Frontal cortex (tissue), 4 donors: ENCODE data around the gene SLC6A19. TPM values are rescaled to one million over a fixed set of nuclear protein-coding genes. Genes with fewer than 3 reads are reported as not detected.
"Not testable (repeated sequence)": the region's sequence is repeated elsewhere in the genome, so short reads cannot be mapped to it uniquely, and the experiment has no call there.

Experiments
- DNase-seq, 2 donors: peaks; one replicate each; pipeline ENCODE4 v3.0.0; 2012; ENCODE audit warnings: low spot score in 2 of 2
- FAIRE-seq: peaks from 2 replicates; lab custom pipeline; 2012; peaks lifted over from hg19 to GRCh38; lab: Jason Lieb, UNC
- total RNA-seq: library from RNA; depleted of rRNA; stranded (reverse); fragments of >200 nt; gene quantifications from one replicate; pipeline ENCODE4 v1.2.3, GENCODE V29; 2014
- donor health status: control.
- donor health status: control.
- donor health status: control.

SLC6A19 gene
- not detected for total RNA-seq

DNA sequence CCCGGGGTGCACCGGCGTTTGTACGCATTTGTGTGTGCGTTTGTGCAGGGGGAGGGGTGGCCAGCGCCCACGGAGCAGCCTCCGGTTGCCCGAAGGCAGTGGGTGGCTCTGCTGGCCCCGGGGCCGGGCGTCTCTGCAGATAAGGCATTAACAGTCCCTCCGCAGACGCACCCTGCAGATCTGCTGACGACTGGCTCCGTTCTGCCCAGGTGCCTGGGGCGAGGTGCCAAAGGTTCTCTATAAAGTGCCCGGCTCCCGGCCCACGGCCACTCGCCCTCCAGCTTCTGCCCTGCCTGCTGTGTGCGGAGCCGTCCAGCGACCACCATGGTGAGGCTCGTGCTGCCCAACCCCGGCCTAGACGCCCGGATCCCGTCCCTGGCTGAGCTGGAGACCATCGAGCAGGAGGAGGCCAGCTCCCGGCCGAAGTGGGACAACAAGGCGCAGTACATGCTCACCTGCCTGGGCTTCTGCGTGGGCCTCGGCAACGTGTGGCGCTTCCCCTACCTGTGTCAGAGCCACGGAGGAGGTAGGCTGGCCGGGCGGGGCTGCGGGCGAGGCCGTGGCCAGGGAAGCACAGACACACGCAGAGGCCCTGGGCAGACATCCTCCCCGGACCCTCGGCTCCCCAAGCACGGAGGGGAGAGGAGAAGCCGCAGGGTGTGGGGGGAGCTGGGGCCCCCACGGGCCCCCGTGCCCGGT lies at the start of gene SLC6A19:
TSS of gene SLC6A19 (plus strand) at position 269 of the 699 bp plus-strand sequence. CDS start at position 325, 56 bp downstream.
- FAIRE-seq (no peak), DNase-seq (no peak)

DNA sequence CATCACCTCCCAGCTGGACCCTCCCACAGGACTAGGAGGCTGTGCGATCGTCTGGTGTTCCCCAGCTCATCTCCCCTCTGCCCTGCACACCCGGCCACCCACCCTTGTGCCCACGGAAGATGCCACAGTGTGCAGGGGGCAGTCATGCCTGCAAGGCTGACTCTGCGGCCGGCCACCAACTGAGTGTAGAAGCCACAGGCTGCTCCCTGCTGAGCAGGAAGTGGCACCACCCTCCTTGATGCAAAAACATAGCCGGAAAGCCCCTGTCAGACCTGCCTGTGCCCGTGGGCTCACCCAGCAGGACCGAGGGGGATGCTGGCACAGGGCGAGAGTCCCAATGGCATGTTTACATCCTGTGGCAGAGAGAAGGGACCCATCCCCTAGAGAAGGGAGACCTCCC lies 49.2 kb upstream of the SLC6A19 start:
- FAIRE-seq: no peak

DNA sequence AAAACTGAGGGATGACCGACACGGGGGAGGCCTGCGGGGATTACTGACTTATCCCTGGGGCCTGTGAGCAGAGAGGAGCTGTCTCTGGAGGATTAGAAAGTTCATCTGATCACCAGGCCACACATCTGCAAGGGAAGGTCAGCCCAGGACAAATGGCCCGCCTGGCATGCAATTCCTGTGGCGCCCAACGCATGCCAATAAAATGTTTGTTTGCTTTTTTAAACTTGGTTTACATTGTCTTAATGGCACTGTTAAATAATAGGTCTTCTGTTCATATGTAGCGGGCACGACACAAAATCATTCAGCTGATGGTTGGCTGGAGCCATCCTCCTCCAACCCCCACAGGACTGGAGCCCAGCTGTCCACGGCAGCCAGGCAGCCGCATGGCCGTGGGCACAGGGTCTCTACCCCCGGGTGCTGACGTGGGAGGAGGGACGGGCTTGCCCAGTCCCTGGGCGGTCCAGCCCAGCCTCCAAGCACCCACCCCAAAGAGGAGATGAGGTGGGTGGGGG lies 48.6 kb upstream of the SLC6A19 start:
- no peak for DNase-seq
- no peak for FAIRE-seq

More for the DNA sequence above, 49.2 kb upstream of the SLC6A19 start:
- no peak for DNase-seq

DNA sequence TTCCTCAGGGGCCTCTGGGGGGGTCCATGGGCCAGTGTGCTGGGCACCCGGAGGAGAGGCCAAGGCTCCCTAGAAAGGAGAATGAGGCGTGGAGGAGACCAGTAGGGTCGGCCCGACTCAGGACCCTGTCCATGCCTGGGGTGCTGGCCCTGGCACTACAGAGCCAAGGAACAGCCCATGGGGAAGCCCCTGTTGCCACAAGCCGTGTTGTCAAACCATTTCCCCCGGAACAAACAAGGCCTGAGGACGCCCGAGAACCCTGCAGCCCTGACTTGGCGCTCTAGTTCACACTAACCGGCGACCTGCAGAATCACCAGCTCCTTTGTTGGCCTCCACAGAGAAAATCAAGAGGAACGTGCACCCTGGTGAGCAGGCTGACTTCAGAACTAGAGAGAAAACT lies 48.0 kb upstream of the SLC6A19 start:
- no peak for DNase-seq
- FAIRE-seq: no peak

DNA sequence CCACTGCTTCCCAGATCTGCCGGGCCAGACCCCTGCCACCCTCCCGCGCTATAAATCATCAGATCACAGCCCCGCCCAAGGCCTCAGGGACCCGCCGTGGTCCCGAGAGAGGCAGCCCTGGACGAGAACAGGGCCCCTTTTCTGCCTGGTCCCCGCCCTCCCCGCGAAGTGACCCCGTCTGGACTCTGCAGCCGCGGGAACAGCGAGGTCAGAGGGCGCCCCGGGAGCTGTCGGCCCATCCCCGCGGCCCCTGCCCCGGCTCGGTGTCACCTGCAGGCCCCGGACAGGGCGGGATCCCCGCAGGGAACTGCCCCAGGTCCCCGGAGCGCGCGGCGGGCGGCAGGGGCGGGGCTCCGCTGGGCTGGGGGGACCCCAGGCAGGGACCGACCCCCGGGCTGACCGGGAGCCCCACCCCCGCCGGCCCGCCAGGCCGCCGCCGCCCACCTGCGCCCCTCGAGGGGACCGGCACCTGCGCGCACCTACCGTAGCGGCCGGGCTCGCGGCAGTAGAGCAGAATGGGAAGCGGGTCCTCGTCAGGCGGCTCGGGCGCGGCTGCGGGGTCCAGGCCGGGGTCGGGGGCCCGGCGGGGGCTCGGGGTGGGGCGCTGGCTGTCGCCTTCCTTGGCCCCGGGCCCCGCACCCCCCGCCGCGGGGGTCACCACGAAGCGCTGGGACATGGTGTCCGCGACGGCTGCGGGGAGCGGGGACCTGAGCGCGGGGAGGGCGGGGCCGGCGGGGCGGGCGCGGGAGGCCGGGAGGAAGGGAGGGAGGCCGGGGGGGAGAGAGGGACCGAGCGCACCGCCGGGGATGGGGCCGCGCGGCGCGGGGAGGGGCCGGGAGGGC lies 46.0 kb upstream of the SLC6A19 start:
- FAIRE-seq (no peak), DNase-seq (no peak)

DNA sequence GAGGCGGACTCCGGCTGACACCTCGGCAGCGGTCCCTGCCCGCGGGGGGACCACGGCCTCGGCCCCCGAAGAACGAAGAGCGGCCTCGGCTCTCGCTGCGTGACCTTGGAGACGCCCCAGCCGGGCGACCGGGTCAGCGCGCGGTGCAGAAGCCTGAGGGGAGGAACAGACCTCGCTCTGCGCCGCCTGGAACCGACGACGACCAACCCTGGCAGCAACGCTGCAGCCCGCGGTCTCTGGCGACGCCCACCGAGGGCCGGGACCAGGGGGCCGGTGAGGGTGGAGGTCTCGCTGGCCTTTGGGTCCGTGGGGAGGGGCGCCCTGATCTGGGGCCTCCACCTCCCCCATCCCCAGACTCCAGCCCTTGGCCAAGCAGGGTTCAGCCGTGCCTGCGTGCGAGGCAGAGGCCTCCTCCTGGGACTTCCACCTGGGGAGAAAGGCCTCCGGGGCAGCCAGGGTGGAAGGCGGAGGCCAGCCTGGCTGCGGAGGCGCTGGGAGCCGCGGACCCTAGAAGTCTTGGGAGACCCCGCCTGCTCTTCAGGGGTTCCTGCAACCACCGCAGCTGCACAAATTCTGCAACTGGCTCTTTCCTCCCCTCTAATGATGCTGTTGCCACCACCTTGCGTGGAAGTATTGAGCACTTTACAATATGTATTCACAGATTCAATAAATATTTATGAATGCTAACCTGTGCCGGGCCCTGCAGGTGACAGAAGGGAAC lies 45.2 kb upstream of the SLC6A19 start:
- no peak for FAIRE-seq
- no peak for DNase-seq

DNA sequence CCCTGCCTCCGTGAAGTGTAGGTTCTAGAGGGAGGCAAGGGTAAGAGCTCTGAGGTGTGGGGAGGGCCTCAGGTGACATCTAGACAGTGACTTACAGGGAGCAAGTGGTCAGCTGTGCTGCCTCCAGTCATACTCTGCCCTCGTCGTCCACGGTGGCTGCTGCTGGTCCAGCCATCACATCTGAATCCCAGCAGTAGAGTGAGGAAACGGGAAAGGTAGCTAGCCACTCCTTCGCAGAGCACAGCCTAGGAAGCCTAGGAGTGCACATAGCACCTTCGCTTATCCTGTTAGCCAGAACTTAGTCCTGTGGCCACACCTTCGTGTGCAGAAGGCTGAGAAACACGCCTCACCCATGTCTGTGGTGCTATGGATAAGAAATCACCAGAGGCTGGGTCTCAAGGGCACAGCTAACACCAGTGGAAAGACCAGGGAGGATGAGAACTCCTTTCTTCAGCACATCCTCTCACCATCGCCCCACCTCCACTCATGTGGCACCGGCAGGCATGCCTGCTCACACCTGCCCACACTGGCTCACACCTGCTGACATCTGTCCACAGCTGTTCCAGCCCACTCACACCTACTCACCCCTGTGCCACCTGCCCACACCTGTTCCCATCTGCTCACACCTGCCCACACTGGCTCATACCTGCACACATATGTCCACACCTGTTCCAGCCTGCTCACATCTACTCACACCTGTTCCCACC lies 44.5 kb upstream of the SLC6A19 start:
- FAIRE-seq (no peak), DNase-seq (no peak)

DNA sequence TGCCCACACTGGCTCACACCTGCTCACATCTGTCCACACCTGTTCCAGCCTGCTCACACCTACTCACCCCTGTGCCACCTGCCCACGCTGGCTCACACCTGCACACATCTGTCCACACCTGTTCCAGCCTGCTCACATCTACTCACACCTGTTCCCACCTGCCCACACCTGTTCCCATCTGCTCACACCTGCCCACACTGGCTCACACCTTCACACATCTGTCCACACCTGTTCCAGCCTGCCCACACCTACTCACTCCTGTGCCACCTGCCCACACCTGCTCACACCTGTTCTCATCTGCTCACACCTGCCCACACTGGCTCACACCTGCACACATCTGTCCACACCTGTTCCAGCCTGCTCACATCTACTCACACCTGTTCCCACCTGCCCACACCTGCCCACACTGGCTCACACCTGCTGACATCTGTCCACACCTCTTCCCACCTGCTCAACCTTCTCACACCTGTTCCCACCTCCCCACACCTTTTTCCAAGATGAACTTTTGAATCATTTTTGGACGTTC lies 43.9 kb upstream of the SLC6A19 start:
- DNase-seq, FAIRE-seq: not testable (repeated sequence)

DNA sequence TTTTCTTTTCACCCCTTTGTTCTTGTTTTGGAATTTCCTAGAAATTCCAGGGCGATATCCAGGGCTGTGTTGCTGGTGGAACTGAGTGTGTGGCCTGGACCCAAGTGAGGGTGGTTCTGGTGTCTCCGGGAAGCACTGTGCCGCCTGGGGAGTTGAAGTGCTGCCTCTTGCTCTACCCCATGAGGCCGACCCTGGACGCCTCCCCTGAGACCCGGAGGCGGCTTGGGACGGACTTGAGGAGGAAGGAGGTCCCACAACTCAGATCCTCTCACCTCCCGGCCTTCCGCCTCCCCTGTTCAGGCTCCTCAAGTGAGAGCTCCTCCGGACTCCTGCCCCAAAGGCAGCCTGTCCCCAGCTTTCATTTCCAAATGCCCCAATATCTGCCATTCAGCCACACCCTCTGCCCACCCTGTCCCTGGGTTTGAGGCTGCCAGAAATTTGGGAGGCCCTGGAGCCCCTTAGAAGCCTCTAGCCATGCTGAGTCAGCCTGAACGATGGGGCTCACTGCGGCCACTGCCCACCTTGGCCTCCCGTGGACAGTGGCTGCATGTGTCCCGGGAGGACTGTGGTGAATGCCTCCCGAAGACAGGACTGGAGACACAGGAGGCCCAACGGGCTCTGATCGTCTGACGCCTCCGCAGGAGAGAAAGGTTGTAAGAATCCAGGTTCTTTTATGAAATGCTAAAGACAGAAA lies 42.6 kb upstream of the SLC6A19 start:
- FAIRE-seq: no peak

DNA sequence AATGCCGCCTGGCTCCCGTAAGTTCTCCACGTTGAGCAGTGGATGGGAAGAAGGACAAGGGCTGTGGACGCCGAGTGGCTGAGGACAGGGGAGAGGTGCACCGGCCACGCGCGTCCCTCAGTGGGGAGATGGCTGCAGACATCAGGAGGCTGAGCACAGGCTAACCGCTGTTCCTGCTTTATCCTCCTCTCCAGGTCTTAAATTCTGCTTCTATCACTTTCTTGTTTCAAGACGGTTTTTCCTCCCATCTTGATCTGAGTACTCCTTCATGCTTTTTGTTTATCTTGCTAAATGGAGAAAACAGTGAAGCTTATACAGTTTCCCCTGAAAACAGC lies 42.1 kb upstream of the SLC6A19 start:
- DNase-seq: no peak
- no peak for FAIRE-seq

More for the DNA sequence above, 42.6 kb upstream of the SLC6A19 start:
- no peak for DNase-seq

DNA sequence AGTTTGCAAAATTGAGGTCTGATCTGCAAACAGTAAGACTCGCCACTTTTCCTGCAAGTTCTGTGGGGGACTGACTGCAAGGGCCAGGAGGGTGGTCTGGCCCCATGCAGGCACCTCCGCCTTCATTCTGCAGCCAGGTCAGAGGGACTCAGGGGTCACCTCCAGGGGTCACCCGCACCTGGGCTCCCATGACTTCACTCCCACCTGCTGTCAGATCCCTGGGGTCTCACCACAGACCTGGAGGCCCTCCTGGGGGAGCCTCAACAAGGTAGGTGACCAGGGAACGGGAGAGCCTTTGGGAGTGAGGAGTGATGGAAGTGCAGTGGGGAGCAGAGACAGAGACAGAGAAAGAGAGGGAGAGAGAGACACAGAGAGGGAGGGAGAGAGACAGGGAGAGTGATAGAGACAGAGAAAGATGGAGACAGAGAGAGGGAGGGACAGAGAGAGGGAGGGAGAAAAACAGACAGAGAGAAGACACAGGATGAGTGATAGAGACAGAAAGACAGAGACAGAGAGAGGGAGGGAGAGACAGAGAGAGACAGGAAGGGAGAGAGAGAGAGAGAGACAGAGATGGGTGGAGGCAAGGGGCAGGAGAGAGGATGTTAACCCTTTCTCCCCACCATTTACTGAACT lies 41.5 kb upstream of the SLC6A19 start:
- FAIRE-seq: no peak

DNA sequence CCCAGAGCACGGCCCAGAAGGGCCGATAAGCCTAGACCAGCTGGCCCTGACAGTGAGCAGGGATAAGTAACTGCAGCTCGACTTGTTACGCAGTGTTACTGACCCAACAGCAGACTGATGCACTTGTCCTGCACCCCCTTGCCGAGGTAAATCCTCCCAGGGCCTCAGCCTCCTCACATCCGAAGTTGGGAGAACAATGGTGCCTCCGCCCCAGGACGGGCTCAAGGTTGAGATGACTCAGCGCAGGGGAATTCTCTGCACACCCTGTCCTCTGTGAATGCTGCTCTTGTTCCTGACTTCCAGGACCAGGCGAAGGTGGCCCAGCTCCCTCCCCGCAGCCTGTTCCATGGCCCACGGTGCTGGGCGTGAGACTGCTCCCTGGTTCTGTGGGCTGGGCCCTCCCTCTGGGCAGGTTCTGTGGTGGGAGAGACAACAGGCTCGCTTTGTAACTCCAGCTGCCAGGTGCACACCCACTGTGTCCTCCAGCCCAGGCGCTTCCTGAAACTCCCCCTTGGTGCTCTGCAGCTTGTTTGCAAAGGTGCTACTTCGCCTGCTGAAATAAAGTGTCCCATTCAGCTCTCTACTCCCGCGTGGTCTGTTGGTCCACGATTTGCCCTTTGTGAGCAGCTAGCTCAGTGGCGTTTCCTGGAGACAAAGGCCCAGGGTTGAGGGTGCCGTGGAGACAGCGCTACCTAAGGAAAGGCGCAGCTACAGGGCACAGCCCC lies 40.1 kb upstream of the SLC6A19 start:
- FAIRE-seq: no peak
- no peak for DNase-seq

More for the DNA sequence above, 41.5 kb upstream of the SLC6A19 start:
- no peak for DNase-seq

DNA sequence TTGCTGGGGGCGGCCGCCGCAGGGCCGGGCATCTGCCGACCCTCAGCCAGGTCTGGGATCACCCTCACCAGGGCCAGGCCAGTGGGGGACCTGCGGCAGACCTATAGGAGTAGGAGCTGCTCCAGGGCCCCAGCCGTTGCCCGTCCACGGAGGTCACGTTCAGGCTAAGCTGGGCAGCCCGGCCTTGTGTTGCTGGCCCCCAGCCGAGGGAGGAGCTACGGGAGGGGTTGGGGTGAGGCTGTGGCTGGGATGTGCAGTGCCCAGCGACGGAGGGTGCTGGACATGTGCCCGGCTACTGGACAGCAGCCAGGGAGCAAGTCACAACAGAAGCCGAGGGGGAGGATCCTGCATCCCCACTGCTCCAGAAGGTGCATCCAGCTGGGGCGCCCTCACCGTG lies 39.6 kb upstream of the SLC6A19 start:
- FAIRE-seq: no peak

DNA sequence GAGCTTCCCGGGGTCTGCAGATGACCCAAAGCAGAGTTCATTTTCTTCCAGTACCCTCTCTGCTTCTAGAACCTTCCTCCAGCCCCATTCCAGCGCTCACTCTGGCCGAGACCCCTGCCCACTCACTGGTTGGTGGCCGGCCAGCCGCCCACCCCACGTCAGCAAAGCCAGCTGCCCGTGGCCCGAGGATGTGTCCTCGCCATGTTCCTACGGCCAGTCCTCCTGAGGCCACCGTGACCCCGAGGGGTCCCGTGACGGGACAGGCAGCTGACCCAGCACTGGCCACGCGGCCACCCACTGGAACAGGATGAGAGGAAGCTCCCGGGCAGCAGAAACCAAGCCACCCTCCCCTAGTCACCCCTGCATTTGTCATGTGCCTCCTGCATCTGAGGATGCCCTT lies 39.1 kb upstream of the SLC6A19 start:
- FAIRE-seq (no peak), DNase-seq (no peak)

More for the DNA sequence above, 39.6 kb upstream of the SLC6A19 start:
- DNase-seq: peak; percentile 66 to 67

DNA sequence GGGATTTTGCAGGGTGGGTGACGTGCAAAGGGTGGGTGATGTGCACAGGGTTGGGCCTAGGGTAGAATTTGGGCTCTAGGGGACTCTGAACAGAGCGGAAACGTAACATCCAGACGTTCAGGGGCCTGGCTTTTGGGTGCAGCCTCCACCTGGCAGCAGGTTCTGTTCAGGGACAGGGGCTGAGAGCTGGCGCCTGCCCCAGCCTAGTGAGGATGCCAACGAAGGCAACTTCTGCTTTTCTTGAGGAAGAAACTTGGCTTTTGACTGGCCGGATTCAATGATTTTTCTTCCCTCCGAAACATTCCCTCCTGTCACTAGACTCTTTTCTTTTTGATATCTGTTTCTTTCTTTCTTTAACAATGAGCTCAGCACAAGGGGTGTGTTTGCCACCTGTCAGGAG lies 38.6 kb upstream of the SLC6A19 start:
- no peak for FAIRE-seq
- no peak for DNase-seq

DNA sequence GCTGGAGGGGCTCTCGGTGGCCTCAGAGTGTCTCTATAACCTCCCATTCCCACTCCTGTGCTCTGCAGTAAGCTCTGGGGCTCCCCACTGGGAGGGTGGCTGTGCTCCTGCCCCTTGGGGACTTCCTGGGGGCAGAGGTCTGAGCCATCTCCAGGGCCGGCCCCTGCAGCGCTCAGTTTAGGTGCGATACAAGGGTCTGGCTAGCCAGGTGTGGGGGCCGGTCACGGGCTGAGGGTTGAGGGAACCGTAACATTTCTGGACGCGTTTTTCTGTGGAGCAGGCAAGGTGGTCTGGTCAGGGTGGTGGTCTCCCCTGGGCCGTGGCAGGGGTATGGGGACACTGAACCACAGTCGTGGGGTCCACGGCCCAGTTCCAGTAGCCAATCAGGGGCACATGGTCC lies 38.0 kb upstream of the SLC6A19 start:
- no peak for DNase-seq
- no peak for FAIRE-seq

DNA sequence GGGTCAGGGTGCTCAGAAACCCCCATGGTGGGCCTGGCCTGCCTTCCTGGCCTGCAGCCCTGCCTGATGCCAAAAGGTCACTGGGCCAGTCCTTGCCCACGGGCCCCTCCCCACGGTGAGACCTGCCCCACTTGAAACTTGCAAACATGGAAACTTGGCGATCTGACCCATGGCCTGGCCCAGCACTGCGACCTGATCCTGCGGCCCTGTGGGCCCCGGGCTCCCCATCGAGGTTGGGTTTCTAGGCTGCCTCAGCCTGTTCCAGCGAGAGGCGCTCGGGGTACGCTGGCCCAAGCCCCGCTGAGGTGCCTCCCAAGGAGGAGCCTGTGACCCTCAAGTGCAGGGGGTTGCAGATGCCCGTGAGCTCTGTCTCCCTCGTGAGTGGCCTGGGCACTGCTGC lies 37.5 kb upstream of the SLC6A19 start:
- FAIRE-seq: no peak

More for the DNA sequence above, 37.5 kb upstream of the SLC6A19 start:
- DNase-seq: no peak
